22Rv1 (cell line): ENCODE results near the gene A1CF.

Experiments used
- ZFX ChIP-seq: fragments of 450-650 bp; IDR thresholded peaks from 2 replicates; pipeline ENCODE4 v1.6.1; 2017; ENCODE audit warnings: antibody characterized with exemption, borderline replicate concordance
- TF ChIP-seq, protein P1 (sequence below): fragments of 450-650 bp; IDR thresholded peaks from 2 replicates; pipeline ENCODE4 v1.5.1; 2017; ENCODE audit warnings: mild to moderate bottlenecking

DNA sequence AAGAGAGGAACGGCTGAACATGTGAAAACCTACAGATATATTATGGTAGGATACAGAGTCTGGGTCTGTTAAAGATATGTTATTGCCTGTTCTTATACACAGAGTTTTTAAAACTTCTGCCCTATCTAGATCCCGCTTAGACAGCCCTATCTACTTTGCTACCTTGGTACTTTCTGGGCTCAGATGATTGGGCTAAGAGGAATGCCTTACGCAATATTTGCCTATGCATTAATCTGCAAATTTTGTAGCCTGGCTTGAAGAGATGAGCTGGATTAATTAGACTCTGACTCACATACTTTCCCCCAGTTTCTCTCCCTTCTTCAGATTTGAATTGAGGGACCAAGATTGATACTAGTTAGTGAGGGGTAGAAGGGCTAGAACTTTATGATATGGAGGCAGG is 33.6 kb upstream of the A1CF start:
- TF ChIP-seq, protein P1, sequence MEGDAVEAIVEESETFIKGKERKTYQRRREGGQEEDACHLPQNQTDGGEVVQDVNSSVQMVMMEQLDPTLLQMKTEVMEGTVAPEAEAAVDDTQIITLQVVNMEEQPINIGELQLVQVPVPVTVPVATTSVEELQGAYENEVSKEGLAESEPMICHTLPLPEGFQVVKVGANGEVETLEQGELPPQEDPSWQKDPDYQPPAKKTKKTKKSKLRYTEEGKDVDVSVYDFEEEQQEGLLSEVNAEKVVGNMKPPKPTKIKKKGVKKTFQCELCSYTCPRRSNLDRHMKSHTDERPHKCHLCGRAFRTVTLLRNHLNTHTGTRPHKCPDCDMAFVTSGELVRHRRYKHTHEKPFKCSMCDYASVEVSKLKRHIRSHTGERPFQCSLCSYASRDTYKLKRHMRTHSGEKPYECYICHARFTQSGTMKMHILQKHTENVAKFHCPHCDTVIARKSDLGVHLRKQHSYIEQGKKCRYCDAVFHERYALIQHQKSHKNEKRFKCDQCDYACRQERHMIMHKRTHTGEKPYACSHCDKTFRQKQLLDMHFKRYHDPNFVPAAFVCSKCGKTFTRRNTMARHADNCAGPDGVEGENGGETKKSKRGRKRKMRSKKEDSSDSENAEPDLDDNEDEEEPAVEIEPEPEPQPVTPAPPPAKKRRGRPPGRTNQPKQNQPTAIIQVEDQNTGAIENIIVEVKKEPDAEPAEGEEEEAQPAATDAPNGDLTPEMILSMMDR: no peak
- no peak for TF ChIP-seq ZFX
